Measurements from ENCODE around the gene OXER1.

Gene OXER1

DNA sequence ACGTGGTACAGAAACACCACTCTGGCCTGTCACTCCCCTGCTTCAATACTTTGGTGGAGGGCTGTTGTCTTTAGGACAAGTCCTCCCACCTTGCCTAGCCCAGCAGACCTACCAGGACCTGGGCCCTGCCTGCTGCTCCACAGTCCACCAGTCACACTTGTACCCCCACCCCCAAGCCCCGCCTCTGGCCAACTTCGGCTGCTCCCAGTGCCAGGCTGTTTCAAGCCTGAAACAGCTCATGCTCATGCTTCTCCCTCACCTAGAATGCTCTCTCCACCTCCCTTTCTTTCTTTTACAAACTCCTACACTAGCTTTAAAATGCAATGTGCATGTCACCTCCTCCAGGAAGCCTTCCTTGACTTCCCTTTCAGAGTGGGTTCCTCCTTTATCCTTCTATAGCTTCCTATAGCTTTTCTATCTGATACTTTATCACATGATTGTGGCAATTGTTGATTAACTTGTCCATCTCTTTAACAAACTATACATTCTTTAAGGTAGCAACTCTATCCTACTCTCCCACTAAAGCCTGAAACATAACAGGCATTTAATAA is 4.8 kb upstream of the OXER1 start:
- DNase-seq = no peak

DNA sequence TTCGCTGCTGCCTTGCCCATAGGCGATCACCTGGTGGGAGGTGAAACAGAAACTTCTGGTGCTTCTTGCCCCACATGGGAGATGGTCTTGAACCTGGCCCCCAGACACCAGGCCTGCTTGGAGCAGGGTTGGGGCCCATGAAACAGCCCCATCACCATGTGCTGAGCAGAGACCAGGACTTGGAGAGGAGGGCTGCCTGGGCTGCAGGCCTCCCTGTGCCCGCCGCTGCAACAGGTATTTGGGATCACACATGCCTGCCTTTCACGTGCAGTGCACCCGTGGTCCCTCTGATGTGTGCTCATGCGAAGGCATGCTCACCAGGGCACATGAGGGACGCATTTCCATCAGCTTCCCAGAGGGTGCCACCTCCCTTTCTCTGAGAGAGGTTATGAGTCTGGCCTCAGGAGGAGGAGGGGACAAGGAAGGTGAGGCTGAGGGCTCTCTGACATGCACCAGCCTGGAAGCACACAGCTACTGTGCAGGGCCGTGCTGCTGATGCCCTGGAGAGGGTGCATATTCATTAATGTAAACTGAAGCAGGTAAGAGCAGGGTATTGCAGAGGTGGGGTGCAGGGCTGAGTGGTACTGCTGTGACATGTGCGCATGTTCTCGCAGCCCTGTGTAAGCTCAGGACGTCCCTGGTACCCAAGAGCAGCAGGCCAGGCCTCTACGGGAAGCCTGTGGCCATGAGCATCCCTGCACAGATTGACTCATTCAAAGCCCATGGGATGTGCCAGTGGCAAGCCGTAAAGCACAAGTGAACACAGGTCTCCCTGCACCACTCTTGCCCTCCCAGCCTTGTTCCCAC is 4.2 kb upstream of the OXER1 start:
- DNase-seq = no peak

DNA sequence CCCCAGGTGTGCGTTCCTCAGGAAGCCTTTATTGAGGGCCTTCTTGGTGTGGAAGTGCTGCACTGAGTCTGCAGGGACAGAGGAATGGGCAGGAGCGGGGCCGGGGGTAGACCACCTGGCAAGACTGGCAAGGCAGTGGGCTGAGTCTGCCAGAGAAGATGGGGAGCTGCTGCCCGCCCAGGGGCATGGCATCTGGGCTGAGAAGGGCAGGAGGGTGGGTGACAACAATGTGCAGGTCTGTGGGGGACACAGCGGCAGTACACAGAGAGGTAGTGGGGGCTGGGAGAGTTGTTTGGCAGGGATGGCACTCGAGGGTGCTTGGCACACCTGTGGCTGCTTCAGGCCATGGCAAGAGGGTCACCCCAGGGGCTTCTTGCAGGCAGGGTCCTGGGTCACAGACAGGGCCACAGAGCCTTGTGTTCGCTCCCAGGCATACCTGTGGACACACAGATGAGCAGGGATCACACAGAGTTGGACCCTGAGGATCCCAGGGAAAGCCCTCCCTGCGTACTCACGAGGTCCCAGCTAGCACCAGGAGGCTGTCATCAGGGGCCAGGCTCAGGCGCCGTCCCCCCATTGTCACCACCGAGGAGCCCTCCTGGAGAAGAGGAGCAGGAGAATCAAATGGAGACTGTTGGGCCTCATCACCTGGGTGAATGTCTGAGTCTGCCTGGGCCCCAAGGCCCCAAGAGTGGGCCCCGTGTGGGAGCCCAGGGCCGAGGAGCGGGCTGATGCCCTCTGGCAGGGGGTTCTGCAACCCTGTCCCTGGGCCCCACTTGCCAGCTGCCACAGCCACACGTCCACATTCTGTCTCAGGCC is 3.4 kb upstream of the OXER1 start:
- no peak for DNase-seq

DNA sequence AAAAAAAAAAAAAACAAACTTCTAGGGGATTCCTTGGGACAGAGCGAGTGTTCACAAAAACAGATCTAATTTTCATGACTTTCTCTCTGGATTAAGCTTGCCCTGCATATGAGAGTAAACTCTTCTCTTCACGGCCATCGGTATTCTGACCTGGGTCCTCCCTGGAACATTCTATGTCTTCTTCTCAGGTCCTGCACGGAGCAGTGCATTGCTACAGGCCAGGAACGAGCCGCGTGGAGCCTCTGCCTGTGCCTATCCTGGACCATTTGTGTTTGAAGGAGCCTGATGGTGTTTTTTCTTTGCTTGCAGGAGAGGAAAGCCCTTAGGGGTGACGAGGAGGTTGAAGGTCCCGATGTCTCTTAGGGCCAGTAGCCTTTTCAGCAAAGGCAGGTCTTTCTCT is 1.8 kb upstream of the OXER1 start:
- no peak for DNase-seq

DNA sequence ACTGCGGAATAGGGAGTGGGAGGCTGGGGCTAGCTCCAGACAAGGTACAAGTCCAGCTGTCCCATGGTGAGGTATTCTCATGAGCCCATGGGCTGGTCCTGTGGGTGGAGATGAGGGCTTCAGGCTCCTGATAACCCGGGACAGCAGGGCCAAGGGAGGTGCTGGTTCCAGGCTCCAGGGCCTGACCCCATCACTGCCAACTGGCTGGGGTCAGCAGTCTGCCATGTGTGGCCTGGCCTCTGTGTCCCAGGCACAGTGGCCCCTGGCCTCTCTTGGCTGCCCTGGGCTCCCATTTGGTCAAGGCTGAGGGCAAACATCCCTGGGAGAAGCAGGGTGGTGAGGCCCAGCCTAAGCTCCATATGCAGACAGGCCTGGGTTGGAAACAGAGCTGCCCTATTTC is 966 bp upstream of the OXER1 start:
- DNase-seq = no peak

DNA sequence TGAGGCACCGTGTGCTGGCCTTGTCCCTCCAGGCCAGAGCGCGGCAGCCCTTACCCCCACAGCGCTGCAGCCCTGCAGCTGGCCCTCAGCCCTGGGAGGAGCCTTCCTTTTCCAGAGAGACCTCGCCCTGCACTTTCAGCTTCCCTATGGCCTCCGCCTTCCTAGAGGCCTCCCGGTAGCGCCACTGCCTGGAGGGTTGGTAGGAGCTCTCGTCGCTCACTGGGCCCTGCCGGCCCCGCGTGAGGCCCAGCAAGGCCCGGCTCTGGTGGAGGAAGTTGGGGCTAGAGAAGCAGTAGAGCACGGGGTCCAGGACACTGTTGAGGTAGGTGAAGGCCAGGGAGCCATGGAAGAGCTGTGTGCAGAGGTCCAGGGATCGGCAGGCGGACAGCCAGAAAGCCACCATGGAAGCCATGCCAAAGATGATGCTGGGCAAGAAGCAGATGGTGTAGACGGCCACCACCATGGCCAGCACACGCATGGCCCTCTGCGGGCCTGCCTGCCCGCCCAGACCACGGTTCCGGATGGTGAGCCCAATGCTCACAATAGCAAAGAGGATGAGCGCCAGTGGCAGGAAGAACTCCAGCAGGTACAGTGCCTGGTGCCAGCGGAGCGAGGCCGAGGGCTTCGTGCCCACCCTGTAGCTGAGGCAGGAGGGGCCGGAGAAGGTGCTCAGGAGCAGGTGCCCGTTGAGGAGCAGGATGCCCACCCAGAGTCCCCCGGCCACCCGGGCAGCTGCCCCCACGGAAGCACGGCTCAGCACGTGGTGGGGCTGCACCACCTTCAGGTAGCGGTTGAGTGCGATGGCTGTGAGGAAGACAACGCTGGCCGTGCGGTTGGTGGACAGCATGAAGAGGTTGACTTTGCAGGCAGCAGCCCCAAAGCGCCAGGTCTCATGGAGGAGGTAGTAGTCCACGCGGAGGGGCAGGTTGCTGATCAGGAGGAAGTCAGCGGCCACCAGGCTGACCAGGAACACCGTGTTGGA is 821 bp downstream of the OXER1 start:
- no peak for DNase-seq

DNA sequence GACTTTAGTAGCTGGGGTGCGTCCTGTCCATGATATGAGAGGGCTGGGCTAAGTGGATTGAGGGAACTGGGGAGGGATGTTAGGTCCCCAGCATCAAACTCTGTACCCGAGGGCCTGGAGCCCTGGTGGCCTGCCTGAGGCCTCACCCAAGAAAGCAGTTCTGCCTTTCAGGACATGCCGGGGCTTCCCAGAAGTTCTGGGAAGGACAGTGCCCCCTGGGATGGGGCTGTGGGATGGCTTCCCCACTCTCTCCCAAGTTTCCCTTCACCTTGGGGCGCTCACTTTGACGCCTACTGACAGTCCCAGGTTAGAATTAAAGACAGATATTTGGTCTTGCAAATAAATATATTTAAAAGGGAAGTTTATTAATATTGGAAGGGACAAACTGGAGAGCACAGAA is 1.8 kb downstream of the OXER1 start:
- DNase-seq = no peak

DNA sequence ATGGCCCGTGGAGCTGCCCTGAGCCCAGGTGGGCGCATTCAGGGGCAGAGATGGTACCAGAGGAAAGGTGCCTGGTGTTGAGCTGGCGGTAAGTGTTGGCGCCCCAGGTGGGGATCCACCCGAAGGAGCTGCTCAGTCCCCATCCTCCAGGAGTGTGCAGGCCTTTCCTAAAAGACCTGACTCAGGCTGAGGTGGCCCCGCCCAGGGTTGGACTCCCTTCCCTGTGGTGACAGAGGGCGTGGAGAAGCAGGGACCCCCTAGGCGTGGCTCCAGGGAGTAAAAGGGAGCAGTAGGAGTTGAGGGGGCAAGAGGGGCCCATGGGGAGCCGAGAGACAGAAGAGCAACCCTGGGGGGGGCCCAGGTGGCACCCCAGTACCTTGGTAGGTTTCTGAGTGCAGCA is 2.4 kb downstream of the OXER1 start:
- DNase-seq = no peak

DNA sequence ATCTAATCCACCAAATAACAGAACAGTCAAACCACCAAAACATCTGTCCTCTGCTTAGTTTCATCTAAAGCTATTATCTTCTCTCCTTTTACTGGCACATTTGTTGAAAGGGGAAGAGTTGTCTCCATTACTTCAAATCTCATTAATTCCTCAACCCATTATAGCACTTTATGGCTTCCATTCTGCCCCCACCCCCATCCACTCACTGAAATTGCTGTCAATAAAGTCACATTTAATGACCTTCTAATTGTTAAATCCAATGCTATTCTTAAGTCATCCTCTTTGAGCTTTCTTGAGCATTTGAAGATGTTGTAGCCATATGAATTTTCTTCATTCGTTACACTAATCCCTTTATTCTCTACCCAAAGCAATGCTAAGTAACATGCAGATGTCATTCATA is 5.2 kb downstream of the OXER1 start:
- DNase-seq = no peak

DNA sequence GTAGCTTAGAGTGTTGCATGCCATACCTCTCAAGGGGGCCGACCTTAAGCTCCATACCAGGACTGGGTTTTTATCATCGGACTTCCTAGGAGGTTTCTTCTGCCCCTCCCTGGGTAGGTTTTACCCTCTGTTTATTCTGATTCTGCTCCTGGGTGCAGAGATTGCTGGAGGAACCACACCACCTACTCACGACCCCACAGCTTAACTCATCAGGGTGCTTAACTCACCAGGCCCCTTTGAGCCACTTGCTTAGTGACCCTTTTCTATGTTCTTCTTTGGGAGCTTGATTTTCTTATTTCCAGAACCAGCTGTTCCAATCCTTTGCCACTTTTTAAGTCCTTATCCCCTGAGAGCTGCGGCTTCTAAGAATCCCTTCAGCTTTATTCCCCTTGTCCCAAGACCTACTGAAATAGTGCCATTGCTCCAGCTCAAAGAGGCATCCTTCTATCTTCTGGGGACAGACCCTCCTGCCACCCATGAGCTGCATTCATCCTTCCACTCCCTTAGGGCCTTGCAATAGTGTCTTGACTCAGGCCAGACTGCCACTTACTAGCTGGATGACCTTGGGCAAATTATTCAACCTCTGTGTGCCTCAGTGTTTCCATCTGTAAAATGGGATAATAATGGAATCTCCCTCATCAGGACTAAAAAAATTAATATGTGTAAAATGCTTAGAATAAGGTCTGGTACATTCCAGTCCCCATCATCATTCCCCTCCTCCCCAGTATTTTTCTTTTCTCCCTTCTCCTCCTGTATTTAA is 5.8 kb downstream of the OXER1 start:
- no peak for DNase-seq

DNA sequence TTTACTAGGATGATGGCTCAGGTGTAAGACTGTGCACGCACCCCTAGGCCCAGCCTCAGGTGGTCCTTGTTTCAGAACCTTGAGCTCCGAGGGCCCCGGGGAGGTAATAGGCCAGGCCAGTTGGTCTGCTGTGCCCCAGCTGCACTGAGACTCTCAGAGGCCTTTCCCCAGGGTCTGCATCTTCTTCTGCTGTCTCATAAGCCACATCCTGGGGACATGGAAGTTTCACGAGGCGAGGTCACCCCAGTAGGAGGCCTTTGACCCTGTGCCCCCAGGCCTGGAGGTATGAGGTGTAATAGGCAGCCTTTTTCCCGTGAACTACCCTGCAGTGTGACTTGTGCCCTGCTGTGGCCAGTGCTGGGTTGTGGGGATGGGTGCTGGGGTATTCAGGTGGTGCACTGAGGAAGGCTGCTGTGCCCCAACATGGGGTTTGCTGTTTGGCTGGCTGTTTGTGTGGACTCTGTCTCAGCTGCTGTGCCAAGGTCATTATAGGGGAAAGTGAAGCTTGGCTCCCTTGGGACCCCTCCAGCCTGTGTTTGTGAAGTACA is 6.9 kb downstream of the OXER1 start:
- no peak for DNase-seq

DNA sequence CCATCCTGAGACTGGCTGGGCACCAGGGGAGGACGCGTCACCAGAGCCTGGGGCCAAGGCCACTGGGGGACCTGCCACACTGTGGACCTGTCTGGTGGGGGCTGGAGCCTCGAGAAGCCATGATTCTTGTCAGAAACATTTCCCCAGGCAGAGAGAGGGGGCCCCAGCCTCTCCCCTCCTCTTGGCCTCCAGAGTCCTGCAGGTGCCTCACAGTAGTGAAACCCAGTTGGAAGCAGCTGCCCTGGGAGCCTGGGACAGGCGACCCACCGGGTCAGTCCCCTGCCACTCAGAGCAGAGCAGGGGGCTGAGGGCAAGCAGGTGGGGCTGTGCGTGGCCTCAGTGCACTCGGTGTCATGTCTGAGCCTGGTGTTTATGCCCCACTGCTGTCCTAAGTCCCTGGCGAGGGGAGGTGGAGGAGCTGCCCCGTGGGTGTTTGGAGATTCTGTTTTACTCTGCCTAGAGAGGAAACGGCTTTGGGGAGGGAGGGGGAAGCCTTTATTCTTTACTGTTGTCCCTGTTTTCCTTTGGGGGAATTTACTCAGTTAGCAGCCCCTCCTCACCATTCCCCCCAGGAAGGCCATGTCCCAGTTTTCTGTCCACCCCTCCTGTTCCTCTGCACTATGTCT is 7.7 kb downstream of the OXER1 start:
- no peak for DNase-seq

DNA sequence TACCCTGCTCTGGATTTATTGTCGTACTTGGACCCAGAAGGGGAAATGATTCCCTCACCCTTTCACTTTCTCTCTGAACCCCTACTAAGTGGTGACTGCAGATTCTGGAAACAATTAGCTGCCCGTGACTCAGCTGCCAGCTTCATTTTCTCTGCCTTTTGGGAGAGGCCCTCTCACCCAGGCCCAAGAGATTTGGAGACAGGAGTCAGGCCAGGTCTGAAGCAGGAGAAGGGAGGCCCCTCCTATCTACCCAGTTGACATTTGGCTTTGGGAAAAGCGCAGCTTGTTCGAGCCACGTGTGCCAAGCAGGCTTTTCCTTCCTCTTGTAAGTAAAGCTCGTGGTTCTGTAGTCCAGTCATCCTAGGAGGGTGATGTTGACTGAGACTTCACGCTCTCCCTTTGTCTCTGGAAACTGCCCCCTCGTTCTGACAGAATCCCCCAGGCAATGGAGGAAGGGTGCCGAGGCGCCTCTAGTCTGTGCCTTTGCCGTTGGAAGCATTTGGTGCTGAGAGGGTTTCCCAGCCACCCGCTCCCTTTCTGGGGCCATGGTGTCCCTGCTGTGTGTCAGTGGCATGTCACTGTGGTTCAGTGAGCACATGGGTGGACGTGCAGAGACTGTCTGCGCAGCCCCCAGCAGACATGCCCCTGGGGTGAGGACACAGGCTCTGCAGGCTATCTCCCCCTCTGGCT is 8.6 kb downstream of the OXER1 start:
- no peak for DNase-seq

DNA sequence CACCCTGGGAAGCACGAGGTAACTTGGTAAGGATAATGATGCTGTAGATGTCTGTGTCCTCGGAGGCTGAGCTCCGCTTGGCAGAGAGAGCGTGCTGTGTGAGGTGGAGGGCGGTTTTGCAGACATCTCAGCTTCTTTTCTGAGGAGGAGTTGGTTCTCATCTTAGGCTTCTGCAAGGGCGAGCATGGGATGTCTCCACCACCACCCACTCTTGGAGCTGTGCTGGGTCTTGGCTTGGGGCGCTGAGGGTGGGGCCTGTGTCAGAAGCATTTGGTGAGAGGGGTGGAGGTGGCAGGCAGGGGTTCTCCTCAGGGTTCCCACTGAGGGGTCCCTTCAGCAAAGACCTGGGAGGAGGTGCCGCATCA is 9.2 kb downstream of the OXER1 start:
- DNase-seq = no peak

DNA sequence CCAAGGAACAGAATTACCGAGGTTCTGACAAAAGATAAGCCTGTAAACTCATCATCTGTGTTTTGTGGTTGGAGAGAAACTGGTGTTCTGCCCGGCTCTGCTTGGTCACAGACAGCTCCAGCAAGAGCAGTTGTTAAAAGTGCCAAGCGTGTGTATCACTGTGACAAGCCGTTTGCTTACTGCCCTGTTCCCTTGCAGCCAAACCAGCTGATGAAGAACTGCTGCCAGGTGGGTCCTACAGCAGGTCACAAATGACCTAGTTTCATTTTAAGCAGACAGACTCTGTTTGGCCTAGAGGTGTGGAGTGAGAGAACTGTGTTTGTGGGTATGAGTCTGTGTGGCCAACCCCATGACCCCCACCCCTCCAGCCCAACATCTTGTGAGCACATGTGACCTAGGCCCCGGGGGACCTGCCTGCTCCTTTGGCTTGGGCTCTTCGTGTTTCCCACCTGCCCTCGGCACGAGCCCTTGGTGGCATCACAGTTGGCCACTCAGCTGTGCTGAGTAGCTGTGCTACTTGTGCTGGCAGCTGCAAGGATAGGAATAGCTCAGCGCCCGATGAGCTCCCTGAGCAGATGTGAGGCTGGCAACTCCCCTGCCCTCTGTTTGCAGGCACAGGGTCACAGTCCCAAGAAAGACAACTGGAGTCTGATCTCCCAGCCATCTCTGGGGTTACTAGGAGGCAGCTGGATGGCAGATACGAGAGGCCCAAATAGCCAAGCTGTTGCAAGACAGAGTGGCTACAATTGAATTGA is 9.7 kb downstream of the OXER1 start:
- no peak for DNase-seq

DNA sequence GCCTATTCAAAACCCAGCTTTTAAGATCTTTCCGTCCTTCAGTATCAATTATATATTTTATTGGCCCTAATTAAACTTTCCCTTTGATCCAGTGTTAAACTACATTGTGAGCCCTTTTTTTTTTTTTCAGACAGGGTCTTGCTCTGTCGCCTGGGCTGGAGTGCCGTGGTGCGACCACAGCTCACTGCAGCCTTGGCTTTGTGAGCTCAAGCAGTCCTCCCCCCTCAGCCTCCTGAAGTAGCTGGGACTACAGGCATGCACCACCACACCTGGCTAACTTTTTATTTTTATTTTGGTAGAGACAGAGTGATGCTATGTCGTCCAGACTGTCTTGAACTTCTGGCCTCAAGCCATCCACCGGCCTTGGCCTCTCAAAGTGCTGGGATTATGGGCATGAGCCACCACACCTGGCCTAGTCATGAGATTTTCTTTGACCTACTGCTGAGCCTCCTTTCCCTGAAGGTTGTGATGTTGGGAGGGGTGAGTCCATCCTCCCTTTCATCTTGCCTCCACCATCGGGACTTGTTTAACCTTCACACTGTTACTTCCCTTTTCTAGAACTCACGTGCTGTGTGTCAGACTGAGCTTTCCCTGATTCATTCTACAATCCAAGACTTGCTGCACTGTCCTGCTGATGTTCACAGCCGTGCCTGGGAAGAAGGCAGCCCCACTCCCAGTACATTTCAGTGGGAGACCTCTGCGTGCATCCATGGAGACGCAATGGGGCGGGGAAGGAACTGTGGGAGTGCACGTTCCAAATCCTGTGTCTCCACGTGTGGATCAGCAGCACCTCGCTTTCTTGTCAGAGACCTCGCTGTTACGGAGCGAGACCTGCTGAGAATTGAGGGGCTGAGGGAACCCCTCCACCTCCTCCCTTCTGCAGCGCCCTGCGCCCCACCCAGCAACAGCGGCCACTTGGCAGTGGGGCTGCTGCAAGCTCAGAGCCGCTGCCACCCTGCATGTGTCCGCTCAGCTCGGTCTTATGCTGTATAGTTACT is 10.8 kb downstream of the OXER1 start:
- no peak for DNase-seq

DNA sequence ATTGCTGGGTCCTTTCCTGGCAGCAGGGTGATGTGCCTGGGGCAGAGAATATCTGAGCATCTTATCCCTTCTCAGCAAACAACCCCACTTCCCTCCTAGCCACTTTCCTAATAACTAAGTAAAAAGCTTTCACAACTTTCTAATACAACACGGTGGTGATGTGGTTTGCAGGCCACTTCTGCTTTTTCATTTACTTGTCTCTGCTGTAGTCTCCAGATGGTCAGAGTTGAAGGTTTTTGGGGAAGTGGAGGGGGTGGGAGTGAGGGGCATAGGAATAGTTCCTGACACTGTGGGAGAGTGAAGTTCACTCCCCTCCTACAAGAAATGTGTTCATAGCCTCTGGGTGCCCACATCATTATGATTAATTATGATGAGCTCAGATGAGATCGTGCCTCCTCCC is 11.6 kb downstream of the OXER1 start:
- no peak for DNase-seq

DNA sequence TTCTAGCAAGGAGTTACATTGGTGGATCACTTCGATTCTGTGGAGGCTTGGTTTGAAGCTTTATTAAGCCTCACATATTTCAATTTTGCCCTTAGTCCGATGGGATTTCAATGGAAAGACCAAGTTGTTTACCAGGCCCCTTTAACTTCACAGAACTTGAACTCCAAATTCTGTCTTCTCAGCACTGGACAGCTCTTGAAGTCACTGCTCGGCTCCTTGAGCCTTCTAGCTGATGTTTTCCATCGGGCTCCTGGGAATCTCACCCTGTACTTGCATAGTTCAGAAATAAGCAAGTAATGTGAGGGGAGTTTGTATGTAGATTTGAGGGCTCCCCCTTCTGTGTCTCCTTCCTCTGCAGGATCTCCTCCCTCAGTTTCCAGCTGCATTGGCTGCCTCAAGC is 15.1 kb downstream of the OXER1 start:
- DNase-seq = no peak

DNA sequence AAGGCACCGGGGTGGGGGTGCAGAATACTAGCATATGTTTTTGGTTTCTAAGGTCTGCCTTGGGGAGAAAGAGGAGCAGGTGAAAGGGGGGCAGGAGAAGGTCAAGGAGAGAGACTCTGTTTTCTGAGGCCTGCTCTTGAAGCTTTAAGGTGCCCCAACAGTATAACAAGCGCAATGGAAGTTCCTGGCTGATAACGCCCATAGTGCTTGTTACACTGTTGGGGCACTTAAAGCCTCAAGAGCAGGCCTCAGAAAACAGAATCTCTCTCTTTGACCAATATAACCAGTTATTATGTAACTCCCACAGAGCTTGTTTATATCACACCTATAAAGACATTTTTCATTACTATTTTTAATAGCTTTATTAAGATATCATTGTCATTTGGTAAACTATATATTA is 16.5 kb downstream of the OXER1 start:
- no peak for DNase-seq

Data from activated naive CD4-positive, alpha-beta T cell (primary cell).